Kidney (tissue), 14 donors: ENCODE results near the gene NGFR. TPM values are rescaled to one million over a fixed set of nuclear protein-coding genes. Genes with fewer than 3 reads are reported as not detected.

ENCODE experiments used
- DNase-seq, 5 donors: peaks; one replicate each; pipeline ENCODE4 v3.0.0-alpha.2; 2013 to 2020
- FAIRE-seq: peaks from 2 replicates; lab custom pipeline; 2012; peaks lifted over from hg19 to GRCh38; lab: Jason Lieb, UNC
- H3K27ac ChIP-seq, 2 donors: one replicate each; pipeline ENCODE4 v1.7.0; 2013; ENCODE audit warnings: low read depth in 2 of 2, low read length in 2 of 2, inconsistent platforms in 1 of 2
- H3K27me3 ChIP-seq: one replicate; pipeline ENCODE4 v1.7.1; 2013; ENCODE audit warnings: low read length, inconsistent platforms; ENCODE audit not compliant: control insufficient read depth, insufficient read depth
- H3K36me3 ChIP-seq, 3 donors: one replicate each; pipeline versions ENCODE4 v1.7.0 to v1.7.1; 2013; ENCODE audit warnings: low read length in 3 of 3, control low read depth in 1 of 3, inconsistent platforms in 1 of 3; ENCODE audit not compliant: insufficient read depth in 3 of 3, control insufficient read depth in 2 of 3
- H3K4me1 ChIP-seq, 3 donors: one replicate each; pipeline versions ENCODE4 v1.7.0 to v1.7.1; 2013; ENCODE audit warnings: low read length in 3 of 3, inconsistent platforms in 1 of 3, low read depth in 1 of 3; ENCODE audit not compliant: control insufficient read depth in 2 of 3, insufficient read depth in 2 of 3
- H3K4me3 ChIP-seq, 3 donors: one replicate each; pipeline versions ENCODE4 v1.7.0 to v1.8.1; 2013; ENCODE audit warnings: low read length in 3 of 3, control low read depth in 1 of 3, inconsistent platforms in 1 of 3
- H3K9ac ChIP-seq, 3 donors: one replicate each; pipeline versions ENCODE4 v1.7.0 to v1.7.1; 2013; ENCODE audit warnings: low read length in 3 of 3, control low read depth in 1 of 3, inconsistent platforms in 1 of 3
- H3K9me3 ChIP-seq, 3 donors: one replicate each; pipeline versions ENCODE4 v1.7.0 to v1.7.1; 2013; ENCODE audit warnings: low read length in 3 of 3, control low read depth in 1 of 3, inconsistent platforms in 1 of 3; ENCODE audit not compliant: control insufficient read depth in 2 of 3, insufficient read depth in 1 of 3
- CTCF ChIP-seq: IDR thresholded peaks from 3 replicates; pipeline ENCODE4 v1.5.1; 2012; ENCODE audit warnings: mild to moderate bottlenecking, moderate library complexity, borderline replicate concordance; ENCODE audit not compliant: insufficient read depth; ENCODE audit errors: extremely low read depth
- intact Hi-C: fragments of 100-400 bp; cut with DNase I; formaldehyde crosslinking; loops from one replicate; pipeline ENCODE4 v1.11.1; 2022
- polyA plus RNA-seq: library from polyadenylated mRNA; stranded (reverse); fragments of 350-450 nt; fragmentation: Illumina TruSeq; extraction: RNeasy Lipid Tissue Mini Kit (QIAGEN cat#74804); gene quantifications from one replicate; pipeline ENCODE4 v1.2.3, GENCODE V29; 2014; ENCODE audit warnings: low read depth, low replicate concordance; ENCODE audit not compliant: insufficient read depth
- total RNA-seq: library from RNA; stranded (reverse); fragmentation: NEBNext Ultra II Directional; extraction: Animal tissue kit (Norgen Biotek cat#: 25700); gene quantifications from one replicate; pipeline ENCODE4 v1.2.1, GENCODE V29; 2021
- donor health status: control.
- donor health status: control.
- donor health status: control.
- donor health status: control.
- donor health status: control.
- donor health status: DM: yes; HTN: yes; CAD: no.
- donor health status: Normal renal cell carcinoma (clear cell type).

NGFR gene
- total and polyA plus RNA-seq, 2 donors from 2014 or later = 9.4 to 13.2 TPM

- H3K36me3 ChIP-seq = no peaks in the 10 kb centered on the region
- H3K27me3 ChIP-seq = no peaks in the 10 kb centered on the region
- H3K4me1 ChIP-seq = peaks cover 0 to 2% (median 0%) of the 10 kb centered on the region in 3 donors
- no peak overlapping the region for H3K9ac ChIP-seq
- TF ChIP-seq CTCF = no peak
- H3K27ac ChIP-seq = no peak overlapping the region
- H3K9me3 ChIP-seq = no peaks in the 10 kb centered on the region
- H3K4me3 ChIP-seq = no peak overlapping the region
- FAIRE-seq (no peak), DNase-seq (peak in 1 of 5 donors; percentile 64)
- intact Hi-C loops = no loop called here
Measured at GRCh38 chr17:49548051-49548505, 53.0 kb downstream of the NGFR start.

GRCh38 chr17:49548506-49549310 lies 53.6 kb downstream of the NGFR start:
- intact Hi-C loops = no loop called here
- H3K36me3 ChIP-seq = no peaks in the 10 kb centered on the region
- no peak overlapping the region for H3K4me3 ChIP-seq
- peak; percentile 41 for TF ChIP-seq CTCF
- no peaks in the 10 kb centered on the region for H3K27me3 ChIP-seq
- FAIRE-seq (no peak), DNase-seq (no peak)
- no peak overlapping the region for H3K9ac ChIP-seq
- no peak overlapping the region for H3K27ac ChIP-seq
- H3K9me3 ChIP-seq = no peaks in the 10 kb centered on the region
- peaks cover 0 to 2% (median 0%) of the 10 kb centered on the region in 3 donors for H3K4me1 ChIP-seq

- no peak for TF ChIP-seq CTCF
- Histone ChIP-seq H3K4me1 (peaks cover 0 to 2% (median 0%) of the 10 kb centered on the region in 3 donors), H3K9me3 (no peaks in the 10 kb centered on the region), H3K36me3 (no peaks in the 10 kb centered on the region), H3K27me3 (no peaks in the 10 kb centered on the region), H3K27ac (no peak overlapping the region), H3K9ac (no peak overlapping the region), H3K4me3 (no peak overlapping the region)
- no peak for FAIRE-seq
- no peak for DNase-seq
- intact Hi-C loops = no loop called here
Measured at GRCh38 chr17:49549311-49549605, 54.2 kb downstream of the NGFR start.
